ENCODE data around the gene RPL22L1.
"Not testable (repeated sequence)": the region's sequence is repeated elsewhere in the genome, so short reads cannot be mapped to it uniquely, and the experiment has no call there.

Gene RPL22L1

DNA sequence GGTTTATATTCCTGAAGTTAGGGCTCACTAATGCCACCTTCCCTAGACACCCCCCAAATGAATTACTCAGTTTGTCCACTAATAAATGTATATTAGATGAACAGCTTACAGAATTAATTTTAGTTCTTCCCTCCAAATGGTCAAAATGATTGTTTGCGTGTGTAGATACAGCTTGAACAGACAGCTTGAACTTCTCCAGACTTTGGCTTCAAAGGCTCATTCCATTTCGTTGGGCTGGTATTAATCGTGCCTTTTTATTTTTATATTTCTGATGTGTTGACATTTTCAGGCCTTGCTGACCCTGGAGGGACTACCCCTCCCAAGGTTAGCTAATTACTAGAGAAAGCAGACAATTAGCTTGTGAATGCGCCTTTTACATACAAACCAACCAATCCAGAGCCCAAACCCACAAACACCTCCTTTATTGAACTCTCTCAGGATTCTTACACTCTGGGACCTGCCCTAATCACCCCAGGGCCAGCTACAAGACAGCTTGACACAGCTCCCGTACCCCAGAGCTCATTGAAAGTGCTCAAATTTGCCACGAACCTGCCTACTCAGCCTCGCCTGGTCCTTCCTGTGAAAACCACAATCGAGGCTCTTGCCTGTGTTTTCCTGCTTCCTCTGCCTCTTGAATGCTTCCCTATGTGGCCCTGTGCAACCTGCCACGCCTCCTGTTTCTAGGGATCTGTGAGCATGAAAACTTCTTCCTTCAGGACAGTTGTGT, 40.3 kb downstream of the RPL22L1 start:
- H3K36me3 ChIP-seq (ENCODE audit: low read depth) = no peaks in the 10 kb centered on the region
- no peak for ATAC-seq (ENCODE audit: low read depth)
- no peaks in the 10 kb centered on the region for H3K4me1 ChIP-seq (ENCODE audit: insufficient read depth, poor library complexity, severe bottlenecking)
- H3K9me3 ChIP-seq (ENCODE audit: severe bottlenecking) = no peaks in the 10 kb centered on the region
- peaks cover 4% of the 10 kb centered on the region for H3K27me3 ChIP-seq (ENCODE audit: insufficient read depth, poor library complexity, severe bottlenecking)
- H3K27ac ChIP-seq (ENCODE audit: poor library complexity, severe bottlenecking) = no peak overlapping the region
- no peak overlapping the region for H3K4me3 ChIP-seq (ENCODE audit: severe bottlenecking)
- no peak for DNase-seq (ENCODE audit: low spot score)
- TF ChIP-seq CTCF (IDR thresholded peaks at IDR 0.05; ENCODE audit: poor library complexity, severe bottlenecking) = no peak

- no peak overlapping the region for H3K4me3 ChIP-seq (ENCODE audit: severe bottlenecking)
- ATAC-seq (ENCODE audit: low read depth) = no peak
- no peaks in the 10 kb centered on the region for H3K36me3 ChIP-seq (ENCODE audit: low read depth)
- H3K27me3 ChIP-seq (ENCODE audit: insufficient read depth, poor library complexity, severe bottlenecking) = no peaks in the 10 kb centered on the region
- TF ChIP-seq CTCF (IDR thresholded peaks at IDR 0.05; ENCODE audit: poor library complexity, severe bottlenecking) = no peak
- no peak overlapping the region for H3K27ac ChIP-seq (ENCODE audit: poor library complexity, severe bottlenecking)
- no peaks in the 10 kb centered on the region for H3K4me1 ChIP-seq (ENCODE audit: insufficient read depth, poor library complexity, severe bottlenecking)
- H3K9me3 ChIP-seq (ENCODE audit: severe bottlenecking) = no peaks in the 10 kb centered on the region
- no peak for DNase-seq (ENCODE audit: low spot score)
Observed at GRCh38 chr3:170826047-170826446, 43.9 kb downstream of the RPL22L1 start.

GRCh38 chr3:170823562-170823961, 46.4 kb downstream of the RPL22L1 start:
- not testable (repeated sequence) for ATAC-seq (ENCODE audit: low read depth); DNase-seq (ENCODE audit: low spot score); H3K27ac ChIP-seq (ENCODE audit: poor library complexity, severe bottlenecking); H3K27me3 ChIP-seq (ENCODE audit: insufficient read depth, poor library complexity, severe bottlenecking); H3K9me3 ChIP-seq (ENCODE audit: severe bottlenecking); H3K4me3 ChIP-seq (ENCODE audit: severe bottlenecking); H3K36me3 ChIP-seq (ENCODE audit: low read depth); H3K4me1 ChIP-seq (ENCODE audit: insufficient read depth, poor library complexity, severe bottlenecking)

DNA sequence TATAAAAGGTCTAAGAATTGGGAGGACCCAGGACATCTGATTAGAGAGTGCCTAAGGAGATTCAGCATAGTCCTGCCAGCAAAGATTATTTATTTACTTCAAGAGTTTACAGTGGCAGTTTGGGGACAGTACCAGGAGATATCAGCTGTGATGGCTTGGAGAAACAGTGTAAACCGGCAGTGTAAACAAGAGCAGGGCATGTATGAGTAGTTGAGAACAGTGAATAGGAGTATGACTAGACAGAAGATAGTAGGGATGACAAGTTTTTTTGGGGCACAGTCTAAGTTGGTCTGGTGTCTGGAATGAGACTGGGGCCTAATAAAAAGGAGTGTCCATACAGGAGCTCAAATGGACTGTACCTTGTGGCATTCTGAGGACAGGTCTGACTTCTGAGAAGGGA, 51.7 kb downstream of the RPL22L1 start:
- not testable (repeated sequence) for H3K36me3 ChIP-seq (ENCODE audit: low read depth); DNase-seq (ENCODE audit: low spot score); H3K27me3 ChIP-seq (ENCODE audit: insufficient read depth, poor library complexity, severe bottlenecking); H3K9me3 ChIP-seq (ENCODE audit: severe bottlenecking); ATAC-seq (ENCODE audit: low read depth); H3K4me1 ChIP-seq (ENCODE audit: insufficient read depth, poor library complexity, severe bottlenecking); H3K4me3 ChIP-seq (ENCODE audit: severe bottlenecking); H3K27ac ChIP-seq (ENCODE audit: poor library complexity, severe bottlenecking)

GRCh38 chr3:170817471-170817870, 52.5 kb downstream of the RPL22L1 start:
- not testable (repeated sequence) for H3K27me3 ChIP-seq (ENCODE audit: insufficient read depth, poor library complexity, severe bottlenecking); H3K36me3 ChIP-seq (ENCODE audit: low read depth); H3K4me1 ChIP-seq (ENCODE audit: insufficient read depth, poor library complexity, severe bottlenecking); DNase-seq (ENCODE audit: low spot score); ATAC-seq (ENCODE audit: low read depth); H3K9me3 ChIP-seq (ENCODE audit: severe bottlenecking); H3K4me3 ChIP-seq (ENCODE audit: severe bottlenecking); H3K27ac ChIP-seq (ENCODE audit: poor library complexity, severe bottlenecking)

DNA sequence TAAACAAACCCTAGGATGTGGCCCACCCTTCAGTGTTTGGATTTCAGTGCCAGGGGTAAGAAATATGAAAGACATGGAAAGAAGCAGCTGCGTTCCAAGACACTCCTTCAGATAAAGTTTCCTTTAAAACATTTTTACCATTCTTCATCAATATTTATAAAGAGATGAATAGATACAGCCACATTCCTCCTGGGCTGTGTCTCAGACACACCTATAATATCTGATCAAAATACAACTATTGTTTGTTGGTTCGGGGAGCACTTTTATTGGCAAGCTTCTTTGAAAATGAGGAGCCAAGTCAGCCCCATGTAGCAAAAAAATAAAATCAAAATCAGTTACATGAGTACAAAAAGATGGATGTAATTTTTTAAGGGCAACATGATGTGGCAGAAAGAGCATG, 53.2 kb downstream of the RPL22L1 start:
- Histone ChIP-seq H3K36me3 (ENCODE audit: low read depth) (no peaks in the 10 kb centered on the region), H3K27ac (ENCODE audit: poor library complexity, severe bottlenecking) (no peak overlapping the region), H3K4me1 (ENCODE audit: insufficient read depth, poor library complexity, severe bottlenecking) (peaks cover 9% of the 10 kb centered on the region), H3K4me3 (ENCODE audit: severe bottlenecking) (no peak overlapping the region), H3K9me3 (ENCODE audit: severe bottlenecking) (no peaks in the 10 kb centered on the region), H3K27me3 (ENCODE audit: insufficient read depth, poor library complexity, severe bottlenecking) (no peaks in the 10 kb centered on the region)
- DNase-seq (ENCODE audit: low spot score) = no peak
- ATAC-seq (ENCODE audit: low read depth) = no peak
- no peak for TF ChIP-seq CTCF (IDR thresholded peaks at IDR 0.05; ENCODE audit: poor library complexity, severe bottlenecking)
